Amniotic epithelial cell (primary cell): ENCODE measurements around the gene SNHG17.

ENCODE experiments used
- DNase-seq: peaks from one replicate; pipeline ENCODE4 v3.0.0-alpha.2; 2010; ENCODE audit warnings: low read depth

The SNHG17 gene

GRCh38 chr20:38373231-38373867 lies 61.8 kb downstream of the SNHG17 start:
- peak; percentile 65 for DNase-seq

GRCh38 chr20:38372806-38373205 lies 62.3 kb downstream of the SNHG17 start:
- peak; percentile 26 for DNase-seq
